H1 (cell line): ENCODE measurements around the gene DBET. TPM values are rescaled to one million over a fixed set of nuclear protein-coding genes. Genes with fewer than 3 reads are reported as not detected.
"Not testable (repeated sequence)": the region's sequence is repeated elsewhere in the genome, so short reads cannot be mapped to it uniquely, and the experiment has no call there.

Experiments used
- CTCF ChIA-PET: fragments of 300-600 bp; sonication (Branson Sonifier 250); formaldehyde crosslinking; loops from one replicate; lab custom pipeline; 2021; ENCODE audit not compliant: partially characterized antibody; lab: Charles Lee
- POLR2A ChIA-PET: fragments of 300-600 bp; sonication (Branson Sonifier 250); formaldehyde crosslinking; loops from one replicate; lab custom pipeline; 2021; ENCODE audit warnings: inconsistent platforms; ENCODE audit not compliant: partially characterized antibody; lab: Charles Lee
- DNase-seq, 2 experiments: peaks; one replicate each; pipeline versions ENCODE4 v3.0.0 to v3.0.0-alpha.2; 2010 to 2022; ENCODE audit warnings: low spot score in 2 of 2, low read depth in 1 of 2, mixed read lengths in 1 of 2
- FAIRE-seq: peaks from 2 replicates; lab custom pipeline; 2011; peaks lifted over from hg19 to GRCh38; lab: Jason Lieb, UNC
- H2AFZ ChIP-seq: 2 replicates; pipeline ENCODE4 v1.8.1; 2012; ENCODE audit warnings: low read length, inconsistent platforms
- H2AK5ac ChIP-seq: 2 replicates; pipeline ENCODE4 v1.6.1; 2013; ENCODE audit warnings: low read depth, low read length
- H2BK120ac ChIP-seq: replicated peaks from 2 replicates; pipeline ENCODE3; 2013; ENCODE audit warnings: low read depth, low read length, inconsistent platforms
- H2BK12ac ChIP-seq: 2 replicates; pipeline ENCODE4 v1.6.1; 2013; ENCODE audit warnings: low read depth, low read length
- H2BK15ac ChIP-seq: 2 replicates; pipeline ENCODE4 v1.6.1; 2013; ENCODE audit warnings: low read length
- H2BK20ac ChIP-seq: 2 replicates; pipeline ENCODE4 v1.6.1; 2013; ENCODE audit warnings: low read length
- H2BK5ac ChIP-seq: 2 replicates; pipeline ENCODE4 v1.6.1; 2013; ENCODE audit warnings: low read depth, low read length
- H3K14ac ChIP-seq: 2 replicates; pipeline ENCODE4 v1.6.1; 2013; ENCODE audit warnings: inconsistent platforms; ENCODE audit not compliant: insufficient read length
- H3K18ac ChIP-seq: 2 replicates; pipeline ENCODE4 v1.6.1; 2013; ENCODE audit warnings: low read length; ENCODE audit errors: extremely low read depth
- H3K23ac ChIP-seq: 2 replicates; pipeline ENCODE4 v1.6.1; 2013; ENCODE audit warnings: inconsistent platforms; ENCODE audit not compliant: insufficient read length
- H3K23me2 ChIP-seq: 2 replicates; pipeline ENCODE4 v1.6.1; 2013; ENCODE audit warnings: low read depth, low read length
- H3K27ac ChIP-seq: 2 replicates; pipeline ENCODE4 v1.6.1; 2011; ENCODE audit warnings: low read depth, low read length, inconsistent platforms
- H3K27me3 ChIP-seq, 4 experiments: replicated peaks in 1 of 4; 1 replicate in 1 of 4; 2 replicates in 3 of 4; pipeline versions ENCODE4 v1.6.1 to v1.8.1; 2011 to 2013; ENCODE audit warnings: low read length in 3 of 4, mild to moderate bottlenecking in 3 of 4, inconsistent platforms in 2 of 4, mixed read lengths in 2 of 4, moderate library complexity in 1 of 4; ENCODE audit not compliant: control insufficient read depth in 3 of 4, insufficient read depth in 3 of 4; ENCODE audit errors: extremely low read depth in 1 of 4
- H3K36me3 ChIP-seq, 4 experiments: 2 replicates each; pipeline versions ENCODE4 v1.6.1 to v1.8.1; 2011 to 2013; ENCODE audit warnings: mild to moderate bottlenecking in 4 of 4, low read length in 3 of 4, moderate library complexity in 2 of 4, control low read depth in 1 of 4, inconsistent platforms in 1 of 4; ENCODE audit not compliant: insufficient read depth in 4 of 4, control insufficient read depth in 2 of 4
- H3K4ac ChIP-seq: replicated peaks from 2 replicates; pipeline ENCODE3; 2013; ENCODE audit warnings: low read length, low read depth, mixed read lengths, inconsistent platforms; ENCODE audit not compliant: insufficient read length
- H3K4me1 ChIP-seq, 4 experiments: replicated peaks in 1 of 4; 1 replicate in 1 of 4; 2 replicates in 3 of 4; pipeline versions ENCODE4 v1.6.1 to v1.8.1; 2011 to 2013; ENCODE audit warnings: low read length in 3 of 4, inconsistent platforms in 2 of 4, mixed read lengths in 1 of 4; ENCODE audit not compliant: insufficient read depth in 4 of 4, control insufficient read depth in 3 of 4
- H3K4me2 ChIP-seq, 2 experiments: 2 replicates each; pipeline versions ENCODE4 v1.6.1 to v1.8.1; 2011 to 2013; ENCODE audit warnings: low read depth in 2 of 2, low read length in 2 of 2, control low read depth in 1 of 2, inconsistent platforms in 1 of 2, mild to moderate bottlenecking in 1 of 2; ENCODE audit not compliant: insufficient read depth in 1 of 2
- H3K4me3 ChIP-seq, 4 experiments: fragments of 200-600, 300-600 bp in 1 of 4; sonication (generic), shearing (Covaris generic), sonication (Bioruptor Twin) in 1 of 4; 2 replicates each; pipeline versions ENCODE4 v1.5.1 to v1.8.1; 2011 to 2016; ENCODE audit warnings: low read length in 4 of 4, low read depth in 3 of 4, control low read depth in 2 of 4, inconsistent platforms in 2 of 4, mild to moderate bottlenecking in 2 of 4, mixed read lengths in 1 of 4, moderate library complexity in 1 of 4; ENCODE audit not compliant: insufficient read depth in 2 of 4; ENCODE audit errors: extremely low read depth in 1 of 4
- H3K56ac ChIP-seq: replicated peaks from 2 replicates; pipeline ENCODE3; 2013; ENCODE audit warnings: low read depth, mild to moderate bottlenecking, mixed read lengths, low read length, inconsistent platforms; ENCODE audit not compliant: insufficient read length
- H3K79me1 ChIP-seq: 2 replicates; pipeline ENCODE4 v1.6.1; 2013; ENCODE audit warnings: low read depth, low read length, control low read depth
- H3K79me2 ChIP-seq, 2 experiments: 2 replicates each; pipeline versions ENCODE4 v1.6.1 to v1.8.1; 2012 to 2013; ENCODE audit warnings: low read length in 2 of 2, mild to moderate bottlenecking in 2 of 2, inconsistent platforms in 1 of 2; ENCODE audit not compliant: insufficient read depth in 2 of 2, control insufficient read depth in 1 of 2
- H3K9ac ChIP-seq, 4 experiments: replicated peaks in 1 of 4; 1 replicate in 1 of 4; 2 replicates in 3 of 4; pipeline versions ENCODE4 v1.6.1 to v1.8.1; 2011 to 2013; ENCODE audit warnings: low read depth in 3 of 4, low read length in 3 of 4, control low read depth in 2 of 4, mild to moderate bottlenecking in 2 of 4, moderate library complexity in 2 of 4, inconsistent platforms in 1 of 4; ENCODE audit errors: extremely low read depth in 1 of 4
- H3K9me3 ChIP-seq, 2 experiments: 2 replicates each; pipeline versions ENCODE4 v1.6.1 to v1.8.1; 2012 to 2013; ENCODE audit warnings: mild to moderate bottlenecking in 2 of 2, moderate library complexity in 2 of 2, control low read depth in 1 of 2, inconsistent platforms in 1 of 2, low read depth in 1 of 2, low read length in 1 of 2, mixed read lengths in 1 of 2; ENCODE audit not compliant: insufficient read depth in 2 of 2
- H4K20me1 ChIP-seq, 2 experiments: replicated peaks in 1 of 2; 2 replicates each; pipeline versions ENCODE3 to v1.8.1; 2011 to 2013; ENCODE audit warnings: inconsistent platforms in 2 of 2, low read length in 2 of 2, mild to moderate bottlenecking in 1 of 2; ENCODE audit not compliant: insufficient read depth in 2 of 2, control insufficient read depth in 1 of 2
- H4K5ac ChIP-seq: 2 replicates; pipeline ENCODE4 v1.6.1; 2013; ENCODE audit warnings: low read length, low read depth, mixed read lengths, inconsistent platforms; ENCODE audit not compliant: insufficient read length
- H4K8ac ChIP-seq: 2 replicates; pipeline ENCODE4 v1.8.0; 2013; ENCODE audit warnings: mild to moderate bottlenecking, moderate library complexity, low read length, inconsistent platforms; ENCODE audit not compliant: insufficient read depth; ENCODE audit errors: extremely low read depth
- H4K91ac ChIP-seq: replicated peaks from 2 replicates; pipeline ENCODE3; 2013; ENCODE audit warnings: low read length, mixed read lengths, inconsistent platforms; ENCODE audit not compliant: insufficient read length
- CBX5 ChIP-seq: fragments of 300-800, 300-1000 bp; sonication (generic); IDR thresholded peaks from 2 replicates; pipeline ENCODE4 v1.7.1; 2016; ENCODE audit warnings: antibody characterized with exemption, low read length, low read depth
- WGBS, 2 experiments: shearing (Covaris generic) in 1 of 2; methylation state at CpG; one replicate each; pipeline versions ENCODE4 v1.1.6 to v1.1.7; 2013 to 2015; ENCODE audit warnings: low lambda C conversion rate in 2 of 2, mixed read lengths in 2 of 2, inconsistent platforms in 1 of 2, low coverage in 1 of 2, missing lambda C conversion rate in 1 of 2; ENCODE audit not compliant: insufficient replicate concordance in 2 of 2, insufficient coverage in 1 of 2, insufficient read length in 1 of 2; ENCODE audit errors: extremely low coverage in 1 of 2, missing lambda C conversion rate in 1 of 2; 5-methylcytosine and 5-hydroxymethylcytosine counted together
- polyA plus RNA-seq, 7 experiments: library from polyadenylated mRNA; depleted of rRNA in 3 of 7; stranded (reverse) in 5 of 7; unstranded in 2 of 7; fragments of >200 nt in 5 of 7; fragments of 200-250 nt in 2 of 7; gene quantifications; 1 replicate in 5 of 7; 2 replicates in 1 of 7; 4 replicates in 1 of 7; pipeline versions ENCODE4 v1.2.1 to v1.2.3, GENCODE V29; 2011 to 2013; ENCODE audit warnings: missing spikeins in 2 of 7, mixed read lengths in 2 of 7
- total RNA-seq: library from RNA; stranded (reverse); fragmentation: NEBNext Ultra II Directional; extraction: Animal tissue kit (Norgen Biotek cat#: 25700); gene quantifications from 2 replicates; pipeline ENCODE4 v1.2.1, GENCODE V29; 2021

The DBET gene
- total and polyA plus RNA-seq, 2 of the 8 experiments (the other 6 are each of a cell fraction or from before 2014, with no cell fraction given), result not detected

- H3K18ac ChIP-seq, H3K9ac ChIP-seq, H3K4ac ChIP-seq, H2BK15ac ChIP-seq, H3K4me2 ChIP-seq, H3K79me1 ChIP-seq, H3K79me2 ChIP-seq, H4K91ac ChIP-seq, H2BK120ac ChIP-seq, H3K23ac ChIP-seq, POLR2A ChIA-PET, H4K8ac ChIP-seq, H2BK5ac ChIP-seq, H3K4me1 ChIP-seq, H2AK5ac ChIP-seq, H3K14ac ChIP-seq, H3K27me3 ChIP-seq, H2BK12ac ChIP-seq, H3K27ac ChIP-seq, H3K56ac ChIP-seq, H2BK20ac ChIP-seq, H4K5ac ChIP-seq, H3K36me3 ChIP-seq, H4K20me1 ChIP-seq, H2AFZ ChIP-seq, FAIRE-seq, CTCF ChIA-PET, H3K4me3 ChIP-seq, H3K23me2 ChIP-seq: not testable (repeated sequence)
- peaks cover 66 to 70% of the 10 kb centered on the region in 2 experiments for H3K9me3 ChIP-seq
- peak; percentile 35; the same call in 1 of the 2 replicates for TF ChIP-seq CBX5
- peak in 1 of 2 experiments; percentile 24 for DNase-seq
- 75% methylated on average over 6 of the region's 6 CpGs; no CpG with 5 or more reads in 1 of the 2 experiments for WGBS, 2 experiments
Observed at GRCh38 chr4:190108756-190109155, 44.5 kb downstream of the DBET start.
